B cell (primary cell): ENCODE data around the gene NCK2. TPM values are rescaled to one million over a fixed set of nuclear protein-coding genes. Genes with fewer than 3 reads are reported as not detected.

Experiments
- ATAC-seq: fragments of 200-7000 bp; cut with Tn5 transposase; one replicate; pipeline ENCODE4 v1.10.0; 2021; ENCODE audit warnings: low read depth, mild to moderate bottlenecking, moderate number of reproducible peaks, moderate library complexity
- CTCF ChIA-PET: fragments of 350-600 bp; sonication (Branson Sonifier 250); formaldehyde crosslinking; loops from one replicate; lab custom pipeline; 2021; ENCODE audit warnings: antibody characterized with exemption, inconsistent platforms; lab: Charles Lee
- POLR2A ChIA-PET: fragments of 350-600 bp; sonication (Branson Sonifier 250); formaldehyde crosslinking; loops from one replicate; lab custom pipeline; 2021; ENCODE audit warnings: antibody characterized with exemption; lab: Charles Lee
- DNase-seq: peaks from one replicate; pipeline ENCODE4 v3.0.0; 2013
- H2AFZ ChIP-seq: 2 replicates; pipeline ENCODE4 v1.6.1; 2012; ENCODE audit warnings: mild to moderate bottlenecking, low read depth, low read length; ENCODE audit not compliant: insufficient read depth, poor library complexity, severe bottlenecking
- H3K27ac ChIP-seq, 2 donors: 1 replicate in 1 of 2; 2 replicates in 1 of 2; pipeline ENCODE4 v1.5.1; 2012 to 2013; ENCODE audit warnings: low read length in 2 of 2, mild to moderate bottlenecking in 2 of 2, moderate library complexity in 1 of 2
- H3K27me3 ChIP-seq, 4 experiments: fragments of 200-600 bp in 1 of 4; sonication (generic) in 1 of 4; replicated peaks in 1 of 4; 1 replicate in 2 of 4; 2 replicates in 2 of 4; pipeline versions ENCODE4 v1.6.1 to v1.7.0; 2013 to 2016; ENCODE audit warnings: low read length in 3 of 4, mild to moderate bottlenecking in 2 of 4, mixed read lengths in 1 of 4, moderate library complexity in 1 of 4; ENCODE audit not compliant: insufficient read depth in 4 of 4, control insufficient read depth in 3 of 4; ENCODE audit errors: control extremely low read depth in 1 of 4
- H3K36me3 ChIP-seq, 2 experiments: replicated peaks in 1 of 2; 1 replicate in 1 of 2; 2 replicates in 1 of 2; pipeline versions ENCODE4 v1.6.1 to v1.7.1; 2013; ENCODE audit warnings: low read length in 1 of 2; ENCODE audit not compliant: insufficient read depth in 2 of 2, control insufficient read depth in 1 of 2; ENCODE audit errors: control extremely low read depth in 1 of 2, extremely low read depth in 1 of 2
- H3K4me1 ChIP-seq, 2 donors: fragments of 200-600 bp in 1 of 2; sonication (generic) in 1 of 2; 1 replicate in 1 of 2; 2 replicates in 1 of 2; pipeline versions ENCODE4 v1.5.1 to v1.6.1; 2013 to 2017; ENCODE audit warnings: low read length in 2 of 2; ENCODE audit not compliant: control insufficient read depth in 2 of 2, insufficient read depth in 2 of 2
- H3K4me2 ChIP-seq: replicated peaks from 2 replicates; pipeline ENCODE3; 2012; ENCODE audit warnings: mild to moderate bottlenecking, low read depth, low read length; ENCODE audit not compliant: poor library complexity, severe bottlenecking
- H3K4me3 ChIP-seq, 5 experiments: fragments of 200-600 bp in 1 of 5; sonication (generic) in 1 of 5; 1 replicate in 3 of 5; 2 replicates in 2 of 5; pipeline versions ENCODE4 v1.5.1 to v1.7.0; 2011 to 2016; ENCODE audit warnings: low read length in 4 of 5, mild to moderate bottlenecking in 4 of 5, low read depth in 2 of 5, control low read depth in 1 of 5, moderate library complexity in 1 of 5; ENCODE audit not compliant: insufficient read depth in 1 of 5; ENCODE audit errors: control extremely low read depth in 1 of 5, extremely low read depth in 1 of 5
- H3K79me2 ChIP-seq: fragments of 200-600 bp; sonication (generic); one replicate; pipeline ENCODE4 v1.6.0; 2016; ENCODE audit warnings: low read length; ENCODE audit not compliant: control insufficient read depth, insufficient read depth
- H3K9ac ChIP-seq: fragments of 200-600 bp; sonication (generic); 2 replicates; pipeline ENCODE4 v1.6.1; 2017; ENCODE audit warnings: mild to moderate bottlenecking, low read length, moderate library complexity
- H3K9me3 ChIP-seq, 3 donors: one replicate each; pipeline versions ENCODE4 v1.6.1 to v1.7.1; 2013; ENCODE audit warnings: low read length in 2 of 3; ENCODE audit not compliant: control insufficient read depth in 2 of 3, insufficient read depth in 1 of 3; ENCODE audit errors: control extremely low read depth in 1 of 3
- H4K20me1 ChIP-seq: 2 replicates; pipeline ENCODE4 v1.6.0; 2012; ENCODE audit warnings: mild to moderate bottlenecking, low read length; ENCODE audit not compliant: insufficient read depth, control insufficient read depth, poor library complexity, severe bottlenecking
- H3K27ac Mint-ChIP-seq: one replicate; pipeline ENCODE4 v1.8.0; 2021; ENCODE audit warnings: mixed read lengths
- H3K27me3 Mint-ChIP-seq: one replicate; pipeline ENCODE4 v1.8.0; 2021; ENCODE audit warnings: mixed read lengths
- H3K4me1 Mint-ChIP-seq: one replicate; pipeline ENCODE4 v1.8.0; 2021; ENCODE audit warnings: mixed read lengths
- H3K4me3 Mint-ChIP-seq: one replicate; pipeline ENCODE4 v1.8.0; 2021; ENCODE audit warnings: mixed read lengths
- H3K9me3 Mint-ChIP-seq: one replicate; pipeline ENCODE4 v1.8.0; 2022; ENCODE audit warnings: mixed read lengths; ENCODE audit not compliant: insufficient read depth
- EZH2 ChIP-seq: IDR thresholded peaks from 2 replicates; pipeline ENCODE4 v1.6.1; 2012; ENCODE audit warnings: borderline replicate concordance, low read depth, mild to moderate bottlenecking, moderate library complexity, low read length; ENCODE audit not compliant: insufficient read depth, poor library complexity, severe bottlenecking
- WGBS: methylation state at CpG from one replicate; pipeline ENCODE4 v1.1.5; 2013; ENCODE audit warnings: missing lambda C conversion rate; ENCODE audit not compliant: insufficient coverage; 5-methylcytosine and 5-hydroxymethylcytosine counted together
- intact Hi-C: fragments of 100-400 bp; cut with micrococcal nuclease; formaldehyde crosslinking; loops from one replicate; pipeline ENCODE4 v1.10.0; 2022
- polyA plus RNA-seq: library from polyadenylated mRNA; depleted of rRNA; stranded (reverse); fragments of >200 nt; gene quantifications from 2 replicates; pipeline ENCODE4 v1.2.3, GENCODE V29; 2012
- total RNA-seq, 2 donors: library from RNA; stranded (reverse); fragments of 120-200 nt in 1 of 2; gene quantifications; 1 replicate in 1 of 2; 2 replicates in 1 of 2; pipeline versions ENCODE4 v1.2.3 to v1.2.4, GENCODE V29; 2013 to 2022
- TF ChIP-seq, protein P1 (sequence below): fragments of 200-600 bp; IDR thresholded peaks from one replicate; pipeline ENCODE4 v1.8.0; 2022; ENCODE audit warnings: antibody characterized with exemption, mild to moderate bottlenecking

The NCK2 gene
- total and polyA plus RNA-seq, 2 donors (not counting 1 experiment from before 2014, with no cell fraction given), result 64.2 to 72.3 TPM

GRCh38 chr2:105783972-105784371, 39.3 kb downstream of the NCK2 start:
- Histone ChIP-seq H3K9me3 (peaks cover 0 to 5% (median 0%) of the 10 kb centered on the region in 3 donors), H4K20me1 (peaks cover 62% of the 10 kb centered on the region), H3K36me3 (peaks cover 0 to 33% of the 10 kb centered on the region in 2 experiments), H3K27ac (no peak overlapping the region), H3K79me2 (peaks cover 97% of the 10 kb centered on the region), H3K9ac (no peak overlapping the region), H3K4me2 (no peak overlapping the region), H3K27me3 (no peaks in the 10 kb centered on the region), H3K4me3 (no peak overlapping the region), H2AFZ (no peak overlapping the region), H3K4me1 (peaks cover 76 to 79% of the 10 kb centered on the region in 2 donors)
- no peak for ATAC-seq
- CTCF ChIA-PET, result interaction anchor here (1.4 kb wide), 1 partner anchor 14 kb away, joined by 3 read pairs; no protein-coding TSS in a partner anchor
- Mint-ChIP-seq H3K27ac (no peak overlapping the region), H3K27me3 (no peaks in the 10 kb centered on the region), H3K4me1 (peaks cover 81% of the 10 kb centered on the region), H3K9me3 (no peaks in the 10 kb centered on the region), H3K4me3 (no peak overlapping the region)
- no peak for TF ChIP-seq EZH2
- TF ChIP-seq, protein P1, sequence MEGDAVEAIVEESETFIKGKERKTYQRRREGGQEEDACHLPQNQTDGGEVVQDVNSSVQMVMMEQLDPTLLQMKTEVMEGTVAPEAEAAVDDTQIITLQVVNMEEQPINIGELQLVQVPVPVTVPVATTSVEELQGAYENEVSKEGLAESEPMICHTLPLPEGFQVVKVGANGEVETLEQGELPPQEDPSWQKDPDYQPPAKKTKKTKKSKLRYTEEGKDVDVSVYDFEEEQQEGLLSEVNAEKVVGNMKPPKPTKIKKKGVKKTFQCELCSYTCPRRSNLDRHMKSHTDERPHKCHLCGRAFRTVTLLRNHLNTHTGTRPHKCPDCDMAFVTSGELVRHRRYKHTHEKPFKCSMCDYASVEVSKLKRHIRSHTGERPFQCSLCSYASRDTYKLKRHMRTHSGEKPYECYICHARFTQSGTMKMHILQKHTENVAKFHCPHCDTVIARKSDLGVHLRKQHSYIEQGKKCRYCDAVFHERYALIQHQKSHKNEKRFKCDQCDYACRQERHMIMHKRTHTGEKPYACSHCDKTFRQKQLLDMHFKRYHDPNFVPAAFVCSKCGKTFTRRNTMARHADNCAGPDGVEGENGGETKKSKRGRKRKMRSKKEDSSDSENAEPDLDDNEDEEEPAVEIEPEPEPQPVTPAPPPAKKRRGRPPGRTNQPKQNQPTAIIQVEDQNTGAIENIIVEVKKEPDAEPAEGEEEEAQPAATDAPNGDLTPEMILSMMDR, result no peak
- POLR2A ChIA-PET, result no interaction called here
- WGBS, result 96% methylated on average over 10 of the region's 10 CpGs
- DNase-seq, result no peak
- intact Hi-C loops, result no loop called here

- Histone ChIP-seq H3K9me3 (peaks cover 0 to 5% (median 0%) of the 10 kb centered on the region in 3 donors), H3K4me2 (no peak overlapping the region), H3K36me3 (peaks cover 0 to 33% of the 10 kb centered on the region in 2 experiments), H3K4me3 (no peak overlapping the region), H2AFZ (no peak overlapping the region), H3K79me2 (peaks cover 97% of the 10 kb centered on the region), H3K4me1 (peaks cover 76 to 79% of the 10 kb centered on the region in 2 donors), H3K27me3 (no peaks in the 10 kb centered on the region), H3K9ac (no peak overlapping the region), H4K20me1 (peaks cover 60% of the 10 kb centered on the region), H3K27ac (no peak overlapping the region)
- Mint-ChIP-seq H3K4me1 (peaks cover 83% of the 10 kb centered on the region), H3K4me3 (no peak overlapping the region), H3K27me3 (no peaks in the 10 kb centered on the region), H3K9me3 (no peaks in the 10 kb centered on the region), H3K27ac (no peak overlapping the region)
- WGBS, result 94% methylated on average over 2 of the region's 5 CpGs
- DNase-seq (no peak), ATAC-seq (no peak)
- POLR2A ChIA-PET, result no interaction called here
- intact Hi-C loops, result no loop called here
- TF ChIP-seq, protein P1, result no peak
- no peak for TF ChIP-seq EZH2
- CTCF ChIA-PET, result interaction anchor here (1.4 kb wide), 1 partner anchor 13 kb away, joined by 3 read pairs; no protein-coding TSS in a partner anchor
Measured at GRCh38 chr2:105784589-105784988, 39.9 kb downstream of the NCK2 start.
